Retinal pigment epithelial cell (primary cell): Measurements from ENCODE around the gene SLC16A3.

Experiments
- DNase-seq: peaks from one replicate; pipeline ENCODE4 v3.0.0-alpha.2; 2010; ENCODE audit warnings: low read depth
- H3K4me3 ChIP-seq: 2 replicates; pipeline ENCODE4 v1.5.1; 2011; ENCODE audit warnings: mild to moderate bottlenecking, low read length, control low read depth, moderate library complexity
- TF ChIP-seq, protein P1 (sequence below): conservative IDR thresholded peaks from 2 replicates; pipeline ENCODE4 v1.5.1; 2011; ENCODE audit warnings: low read depth, low read length, control low read depth, inconsistent platforms

Gene SLC16A3

DNA sequence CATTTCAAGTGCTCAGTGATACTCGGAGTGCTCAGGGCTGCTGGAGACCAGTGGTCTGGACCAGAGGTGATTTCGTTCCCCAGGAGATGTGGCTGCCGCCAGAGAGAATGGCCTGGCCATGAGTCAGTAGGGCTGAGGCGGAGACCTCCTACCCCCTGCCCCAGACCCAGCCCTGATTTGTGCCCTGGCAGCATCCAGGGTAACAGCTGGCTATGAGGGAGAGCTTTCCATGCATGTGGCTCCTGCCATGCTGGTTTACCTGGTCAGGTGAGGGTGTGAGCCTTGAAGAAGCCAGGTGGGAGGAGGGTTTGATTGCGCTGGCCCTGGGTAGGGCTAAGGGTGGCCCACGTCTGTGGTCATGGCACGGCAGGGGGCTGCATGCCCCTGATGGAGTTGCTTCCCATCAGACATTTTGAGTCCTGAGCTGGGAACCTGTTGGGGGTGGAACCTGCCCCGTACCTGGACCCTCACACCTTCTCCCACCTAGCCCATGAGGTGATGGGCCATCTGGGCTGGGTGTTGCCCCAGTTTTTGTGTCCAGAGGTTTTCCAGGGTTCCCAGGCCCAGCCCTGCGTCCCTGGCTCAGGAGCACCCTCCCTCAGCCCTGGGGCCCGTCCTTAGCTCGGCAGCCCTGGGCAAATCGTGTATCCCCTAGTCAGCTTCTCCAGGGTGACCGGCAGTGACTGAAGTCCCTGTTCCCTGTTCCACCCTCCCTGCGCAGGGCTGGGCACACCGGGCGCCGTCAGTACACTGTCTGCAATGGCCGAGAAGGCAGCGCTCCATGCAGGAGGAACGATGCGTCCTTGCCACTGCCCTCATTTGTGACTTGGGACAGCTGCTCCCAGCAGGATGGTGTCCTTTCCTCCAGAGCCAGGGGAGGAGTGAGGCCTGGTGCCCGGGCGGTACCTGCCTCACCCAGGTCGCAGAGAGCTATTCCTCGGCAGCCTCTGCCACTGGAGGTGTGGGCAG, 53.7 kb downstream of the SLC16A3 start:
- no peak overlapping the region for H3K4me3 ChIP-seq
- TF ChIP-seq, protein P1, sequence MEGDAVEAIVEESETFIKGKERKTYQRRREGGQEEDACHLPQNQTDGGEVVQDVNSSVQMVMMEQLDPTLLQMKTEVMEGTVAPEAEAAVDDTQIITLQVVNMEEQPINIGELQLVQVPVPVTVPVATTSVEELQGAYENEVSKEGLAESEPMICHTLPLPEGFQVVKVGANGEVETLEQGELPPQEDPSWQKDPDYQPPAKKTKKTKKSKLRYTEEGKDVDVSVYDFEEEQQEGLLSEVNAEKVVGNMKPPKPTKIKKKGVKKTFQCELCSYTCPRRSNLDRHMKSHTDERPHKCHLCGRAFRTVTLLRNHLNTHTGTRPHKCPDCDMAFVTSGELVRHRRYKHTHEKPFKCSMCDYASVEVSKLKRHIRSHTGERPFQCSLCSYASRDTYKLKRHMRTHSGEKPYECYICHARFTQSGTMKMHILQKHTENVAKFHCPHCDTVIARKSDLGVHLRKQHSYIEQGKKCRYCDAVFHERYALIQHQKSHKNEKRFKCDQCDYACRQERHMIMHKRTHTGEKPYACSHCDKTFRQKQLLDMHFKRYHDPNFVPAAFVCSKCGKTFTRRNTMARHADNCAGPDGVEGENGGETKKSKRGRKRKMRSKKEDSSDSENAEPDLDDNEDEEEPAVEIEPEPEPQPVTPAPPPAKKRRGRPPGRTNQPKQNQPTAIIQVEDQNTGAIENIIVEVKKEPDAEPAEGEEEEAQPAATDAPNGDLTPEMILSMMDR: no peak
- no peak for DNase-seq

- peak; percentile 28 for DNase-seq
- no peak overlapping the region for H3K4me3 ChIP-seq
- TF ChIP-seq, protein P1: no peak
Observed at GRCh38 chr17:82283208-82283749, 54.4 kb downstream of the SLC16A3 start.

GRCh38 chr17:82285141-82285540, 56.3 kb downstream of the SLC16A3 start:
- no peak for DNase-seq
- TF ChIP-seq, protein P1: no peak
- no peak overlapping the region for H3K4me3 ChIP-seq

DNA sequence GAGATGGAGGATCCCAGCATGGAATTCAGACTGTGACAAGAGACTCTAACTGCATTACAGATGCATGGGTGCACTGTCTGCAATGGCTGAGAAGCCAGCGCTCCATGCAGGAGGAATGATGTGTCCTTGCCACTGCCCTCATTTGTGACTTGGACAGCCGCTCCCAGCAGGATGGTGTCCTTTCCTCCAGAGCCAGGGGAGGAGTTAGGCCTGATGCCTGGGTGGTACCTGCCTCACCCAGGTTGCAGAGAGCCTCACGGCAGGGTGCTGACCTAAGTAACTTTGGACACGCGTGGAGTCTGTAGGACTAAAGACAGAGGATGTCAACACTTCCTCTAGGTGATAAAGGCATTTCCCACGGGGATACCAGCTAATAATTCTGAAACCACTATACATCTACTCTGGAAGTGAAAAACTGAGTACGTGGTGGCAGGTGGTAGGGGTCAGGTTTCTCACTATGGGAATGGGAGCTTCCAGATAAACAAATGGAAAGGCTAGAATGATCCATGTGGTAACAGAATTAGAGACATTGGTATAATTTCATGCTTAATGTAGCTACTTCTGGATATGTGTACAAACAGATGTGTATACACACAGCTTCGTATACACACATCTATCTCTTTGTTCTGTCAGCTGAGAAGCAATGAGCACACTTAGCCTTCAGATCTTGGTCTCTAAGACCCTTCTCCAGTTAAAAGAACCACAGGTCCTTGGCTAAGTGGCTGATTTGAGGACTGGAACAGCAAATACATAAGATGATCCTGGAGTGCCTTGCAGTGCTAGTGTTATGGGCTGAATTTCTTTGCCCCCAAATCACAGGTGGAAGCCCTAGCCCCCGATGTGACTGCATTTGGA, 58.4 kb downstream of the SLC16A3 start:
- DNase-seq: no peak
- no peak overlapping the region for H3K4me3 ChIP-seq
- TF ChIP-seq, protein P1: no peak

DNA sequence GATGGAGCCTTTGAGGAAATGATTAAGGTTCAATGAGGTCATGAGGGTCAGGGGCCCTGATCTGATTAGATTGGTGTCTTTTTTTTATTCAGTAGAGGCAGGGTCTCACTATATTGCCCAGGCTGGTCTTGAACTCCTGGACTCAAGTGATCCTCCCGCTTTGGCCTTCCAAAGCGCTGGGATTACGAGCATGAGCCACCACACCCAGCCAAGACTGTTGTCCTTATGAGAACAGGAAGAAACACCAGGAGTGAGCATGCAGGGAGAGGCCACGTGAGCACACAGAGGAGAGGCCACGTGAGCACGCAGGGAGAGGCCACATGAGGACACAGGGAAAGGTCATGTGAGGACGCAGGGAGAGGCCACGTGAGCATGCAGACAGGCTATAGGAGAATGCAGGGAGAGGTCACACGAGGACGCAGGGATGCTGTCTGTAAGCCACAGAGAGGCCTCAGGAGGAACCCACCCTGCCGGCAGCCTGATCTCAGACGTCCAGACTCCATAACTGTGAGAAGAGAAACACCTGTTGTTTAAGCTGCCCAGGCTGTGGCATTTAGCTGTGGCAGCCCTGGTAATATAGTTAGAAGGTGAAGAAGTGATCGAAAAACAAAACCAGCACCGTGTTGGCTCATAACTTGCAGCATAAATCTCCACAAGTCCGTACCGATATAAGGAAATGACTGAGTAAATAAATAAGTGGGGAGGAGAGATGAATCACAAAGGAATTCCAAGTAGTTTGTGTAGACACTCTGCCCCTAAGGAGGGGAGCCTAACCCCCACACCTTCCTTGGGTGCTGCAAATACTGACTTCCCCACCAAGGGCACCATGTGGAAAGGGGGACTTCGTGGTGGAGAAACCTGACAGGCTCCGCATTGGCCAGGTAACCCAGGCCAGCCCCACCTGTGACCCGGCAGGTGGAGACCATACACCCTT, 59.3 kb downstream of the SLC16A3 start:
- TF ChIP-seq, protein P1: no peak
- no peak for DNase-seq
- H3K4me3 ChIP-seq: no peak overlapping the region
